GM18909 (cell line): ENCODE data around the gene TNFRSF14.

Experiments
- ATAC-seq: cut with Tn5 transposase; IDR thresholded peaks from one replicate; pipeline ENCODE4 v1.9.1; 2021; ENCODE audit warnings: mild to moderate bottlenecking; ENCODE audit not compliant: unreplicated experiment, poor library complexity

TNFRSF14 gene

GRCh38 chr1:2556277-2556677, at the start of gene TNFRSF14:
TSS of gene TNFRSF14 (plus strand) at chr1:2556371. CDS start at chr1:2556665, 294 bp downstream.
- ATAC-seq: peak; percentile 34

- no peak for ATAC-seq
These were observed 49.1 kb upstream of the TNFRSF14 start for GRCh38 chr1:2506901-2507565.

- ATAC-seq: no peak
These were observed 48.4 kb upstream of the TNFRSF14 start for GRCh38 chr1:2507744-2508155.

- ATAC-seq: no peak
These were observed 48.0 kb upstream of the TNFRSF14 start for GRCh38 chr1:2508180-2508579.

- no peak for ATAC-seq
These were observed 47.4 kb upstream of the TNFRSF14 start for GRCh38 chr1:2508751-2509150.

- no peak for ATAC-seq
These were observed 46.6 kb upstream of the TNFRSF14 start for GRCh38 chr1:2509589-2509988.

GRCh38 chr1:2510366-2511155, 45.6 kb upstream of the TNFRSF14 start:
- no peak for ATAC-seq

GRCh38 chr1:2512862-2513421, 43.2 kb upstream of the TNFRSF14 start:
- no peak for ATAC-seq

GRCh38 chr1:2513939-2514652, 42.1 kb upstream of the TNFRSF14 start:
- no peak for ATAC-seq

- ATAC-seq: no peak
These were observed 41.1 kb upstream of the TNFRSF14 start for GRCh38 chr1:2514863-2515762.

- no peak for ATAC-seq
These were observed 40.4 kb upstream of the TNFRSF14 start for GRCh38 chr1:2515763-2516080.

GRCh38 chr1:2516124-2516523, 40.0 kb upstream of the TNFRSF14 start:
- ATAC-seq: no peak

GRCh38 chr1:2516946-2517345, 39.2 kb upstream of the TNFRSF14 start:
- no peak for ATAC-seq

- no peak for ATAC-seq
These were observed 38.2 kb upstream of the TNFRSF14 start for GRCh38 chr1:2517966-2518365.

GRCh38 chr1:2518528-2518927, 37.6 kb upstream of the TNFRSF14 start:
- ATAC-seq: no peak

- ATAC-seq: no peak
These were observed 37.0 kb upstream of the TNFRSF14 start for GRCh38 chr1:2519029-2519685.

GRCh38 chr1:2519729-2520128, 36.4 kb upstream of the TNFRSF14 start:
- ATAC-seq: no peak

- no peak for ATAC-seq
These were observed 36.0 kb upstream of the TNFRSF14 start for GRCh38 chr1:2520206-2520605.

GRCh38 chr1:2520806-2521205, 35.4 kb upstream of the TNFRSF14 start:
- no peak for ATAC-seq
